Fibroblast of the aortic adventitia (primary cell): ENCODE results near the gene DRG2. TPM values are rescaled to one million over a fixed set of nuclear protein-coding genes. Genes with fewer than 3 reads are reported as not detected.
A peak's percentile ranks its signal among the peaks of the same experiment; 100 is the strongest.

Experiments
- DNase-seq: peaks from one replicate; pipeline ENCODE4 v3.0.0-alpha.2; 2010; ENCODE audit warnings: low read depth
- H3K4me3 ChIP-seq: 2 replicates; pipeline ENCODE4 v1.5.1; 2011; ENCODE audit warnings: low read depth, mild to moderate bottlenecking, control low read depth, low read length, moderate library complexity
- total RNA-seq: library from RNA; depleted of rRNA; stranded (reverse); fragments of >200 nt; gene quantifications from 2 replicates; pipeline ENCODE4 v1.2.3, GENCODE V29; 2012; ENCODE audit warnings: low replicate concordance
- TF ChIP-seq, protein P1 (sequence below): IDR thresholded peaks from 2 replicates; pipeline ENCODE4 v1.5.1; 2011; ENCODE audit warnings: mild to moderate bottlenecking, low read length, control low read depth, inconsistent platforms; ENCODE audit not compliant: insufficient read depth

DRG2 gene
- total RNA-seq, 1 donor = 25.3 TPM

- no peak for DNase-seq
- TF ChIP-seq, protein P1, sequence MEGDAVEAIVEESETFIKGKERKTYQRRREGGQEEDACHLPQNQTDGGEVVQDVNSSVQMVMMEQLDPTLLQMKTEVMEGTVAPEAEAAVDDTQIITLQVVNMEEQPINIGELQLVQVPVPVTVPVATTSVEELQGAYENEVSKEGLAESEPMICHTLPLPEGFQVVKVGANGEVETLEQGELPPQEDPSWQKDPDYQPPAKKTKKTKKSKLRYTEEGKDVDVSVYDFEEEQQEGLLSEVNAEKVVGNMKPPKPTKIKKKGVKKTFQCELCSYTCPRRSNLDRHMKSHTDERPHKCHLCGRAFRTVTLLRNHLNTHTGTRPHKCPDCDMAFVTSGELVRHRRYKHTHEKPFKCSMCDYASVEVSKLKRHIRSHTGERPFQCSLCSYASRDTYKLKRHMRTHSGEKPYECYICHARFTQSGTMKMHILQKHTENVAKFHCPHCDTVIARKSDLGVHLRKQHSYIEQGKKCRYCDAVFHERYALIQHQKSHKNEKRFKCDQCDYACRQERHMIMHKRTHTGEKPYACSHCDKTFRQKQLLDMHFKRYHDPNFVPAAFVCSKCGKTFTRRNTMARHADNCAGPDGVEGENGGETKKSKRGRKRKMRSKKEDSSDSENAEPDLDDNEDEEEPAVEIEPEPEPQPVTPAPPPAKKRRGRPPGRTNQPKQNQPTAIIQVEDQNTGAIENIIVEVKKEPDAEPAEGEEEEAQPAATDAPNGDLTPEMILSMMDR = no peak
- no peak overlapping the region for H3K4me3 ChIP-seq
Observed at GRCh38 chr17:18056214-18056613, 31.5 kb upstream of the DRG2 start.

DNA sequence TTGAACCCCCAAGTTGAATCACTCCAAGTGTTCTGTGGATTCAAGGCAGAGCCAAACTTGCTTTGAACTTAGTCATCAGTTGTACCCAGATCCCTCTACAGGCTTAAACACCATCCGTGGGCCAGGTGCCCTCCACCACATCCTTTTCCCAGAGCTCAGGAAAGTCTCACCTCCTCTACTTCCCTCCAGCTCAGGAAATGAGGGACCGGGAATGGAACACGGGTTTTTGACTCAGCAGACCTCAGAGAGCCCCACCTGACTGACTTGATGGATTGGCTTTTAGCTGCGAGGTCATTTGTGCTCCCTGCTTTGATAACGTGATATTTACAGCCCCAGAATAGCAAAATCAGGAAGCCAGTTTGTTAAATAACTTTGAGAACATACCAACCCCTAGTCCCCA is 28.5 kb upstream of the DRG2 start:
- TF ChIP-seq, protein P1 = no peak
- DNase-seq = no peak
- H3K4me3 ChIP-seq = no peak overlapping the region

DNA sequence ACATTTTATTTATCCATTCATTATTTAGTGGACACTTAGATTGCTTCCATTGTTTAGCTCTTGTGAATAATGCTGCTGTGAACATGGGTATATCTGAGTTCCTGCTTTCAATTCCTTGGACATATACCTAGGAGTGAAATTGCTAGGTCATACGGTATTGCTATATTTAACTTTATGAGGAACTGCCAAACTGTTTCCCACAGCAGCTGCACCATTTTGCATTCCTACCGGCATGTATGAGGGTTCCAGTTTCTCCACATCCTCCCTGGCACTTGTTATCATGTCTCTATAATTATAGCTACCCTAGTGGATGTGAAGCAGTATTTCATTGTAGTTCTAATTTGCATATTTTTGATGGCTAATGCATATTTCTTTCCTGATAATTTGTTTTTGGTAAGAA is 23.7 kb upstream of the DRG2 start:
- no peak overlapping the region for H3K4me3 ChIP-seq
- TF ChIP-seq, protein P1 = no peak
- DNase-seq = no peak

GRCh38 chr17:18065546-18065945 is 22.2 kb upstream of the DRG2 start:
- no peak overlapping the region for H3K4me3 ChIP-seq
- no peak for DNase-seq
- TF ChIP-seq, protein P1 = no peak

DNA sequence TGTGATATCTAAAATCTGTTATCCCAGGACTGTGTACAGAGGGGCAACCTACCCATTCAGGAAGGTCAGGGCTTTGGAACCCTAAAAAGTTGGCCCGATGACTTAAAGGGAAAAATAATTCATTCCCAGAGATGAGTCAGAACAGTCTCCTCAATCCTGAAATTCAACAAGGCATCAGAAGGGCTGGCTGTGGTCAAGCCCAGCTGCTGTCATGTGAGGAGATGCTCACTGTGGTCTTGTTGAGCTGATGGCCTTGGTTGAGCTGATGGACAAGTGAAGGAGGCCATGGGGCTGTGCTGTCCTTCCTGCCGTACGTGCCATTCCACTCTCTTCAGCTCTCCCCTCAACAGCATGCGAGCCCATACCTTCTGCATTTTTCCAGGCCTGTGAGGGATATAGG is 20.9 kb upstream of the DRG2 start:
- TF ChIP-seq, protein P1 = no peak
- no peak for DNase-seq
- no peak overlapping the region for H3K4me3 ChIP-seq

DNA sequence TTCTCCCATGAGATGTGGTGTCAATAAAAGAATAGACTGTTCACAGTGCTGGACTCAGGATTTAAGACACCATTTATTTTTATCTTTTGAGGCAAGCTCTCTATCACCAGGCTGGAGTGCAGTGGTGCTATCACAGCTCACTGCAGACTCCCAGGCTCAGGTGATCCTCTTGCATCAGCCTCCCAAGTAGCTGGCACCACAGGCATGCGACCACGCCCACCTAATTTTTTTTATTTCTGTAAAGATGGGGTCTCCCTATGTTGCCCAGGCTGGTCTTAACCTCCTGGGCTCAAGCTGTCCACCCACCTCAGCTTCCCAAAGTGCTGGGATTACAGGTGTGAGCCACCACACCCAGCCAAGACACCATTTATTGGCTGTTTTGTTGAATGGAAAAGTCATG is 18.6 kb upstream of the DRG2 start:
- no peak for DNase-seq
- no peak overlapping the region for H3K4me3 ChIP-seq
- TF ChIP-seq, protein P1 = no peak

DNA sequence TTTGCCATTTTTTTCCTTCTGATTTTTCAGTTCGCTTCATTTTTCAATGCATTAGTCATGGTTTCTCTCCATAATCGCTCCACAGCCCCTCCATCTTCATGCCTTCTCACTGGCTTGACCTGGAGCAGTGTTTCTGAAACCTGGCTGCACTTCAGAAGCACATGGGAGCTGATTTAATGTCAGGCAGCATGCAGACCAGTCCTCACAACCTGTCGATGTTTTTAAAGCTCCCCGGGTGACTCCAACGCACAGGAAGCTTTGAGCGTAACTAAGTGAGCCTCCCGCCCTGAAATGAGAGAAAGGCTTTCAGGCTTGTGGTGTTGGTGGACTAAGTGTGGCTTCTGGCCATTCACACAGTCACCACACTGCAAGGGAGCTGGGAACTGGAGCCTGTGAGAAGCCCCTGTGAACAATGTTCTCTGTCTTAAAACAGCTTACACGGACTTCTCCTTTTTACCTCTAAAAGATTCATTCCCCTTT is 16.8 kb upstream of the DRG2 start:
- DNase-seq = peak; percentile 38
- H3K4me3 ChIP-seq = peak overlapping the region; percentile 32
- TF ChIP-seq, protein P1 = no peak
